ENCODE measurements around the gene ZNF746. TPM values are rescaled to one million over a fixed set of nuclear protein-coding genes. Genes with fewer than 3 reads are reported as not detected.

The ZNF746 gene
- total RNA-seq (2022; extraction: Qiagen RNA extraction) = 13.8 to 21.9 TPM (median 19.7 TPM) in 5 replicates

DNA sequence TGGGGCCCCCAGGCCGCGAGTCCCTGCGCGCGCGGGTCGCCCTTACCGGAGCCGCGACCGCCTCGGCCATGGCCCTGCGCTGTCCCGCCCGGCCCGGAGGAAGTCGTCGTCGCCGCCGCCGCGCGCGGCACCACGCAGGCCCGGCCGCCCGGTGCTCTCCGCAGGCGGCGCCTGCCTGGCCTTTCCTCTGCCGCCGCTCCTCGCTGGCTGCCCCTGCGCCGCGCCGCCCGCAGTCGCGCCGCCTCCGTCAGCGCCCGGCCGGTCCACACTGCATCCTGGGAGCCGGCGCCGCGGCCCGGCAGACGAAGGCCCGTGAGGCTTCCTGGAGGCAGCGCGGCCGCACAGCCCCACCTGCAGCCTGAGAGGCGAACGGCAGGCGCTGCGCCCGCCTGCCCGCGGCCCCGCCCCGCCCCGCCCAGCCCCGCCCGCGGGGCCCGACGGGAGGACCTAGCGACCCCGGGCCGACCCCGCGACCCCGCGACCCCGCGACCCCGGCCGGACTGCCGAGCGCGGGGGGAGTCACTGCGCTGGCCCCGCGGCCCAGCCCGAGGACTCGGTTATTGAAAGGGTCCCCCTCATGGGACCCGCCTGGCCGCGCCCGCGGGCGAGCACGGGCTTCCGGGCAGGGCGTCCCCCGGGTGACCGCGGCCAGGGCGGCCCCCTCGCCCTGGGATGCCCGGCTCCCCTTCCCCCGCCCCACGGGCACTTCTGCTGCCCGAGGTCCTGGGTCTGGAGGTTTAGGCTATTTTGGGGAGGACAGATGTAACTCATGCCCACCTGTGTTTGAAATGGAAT is at the start of gene ZNF746:
Gene ZNF746, minus strand, starts transcription at position 343 of the 795 bp plus-strand sequence. Its CDS starts 273 bp downstream, at position 70.

DNA sequence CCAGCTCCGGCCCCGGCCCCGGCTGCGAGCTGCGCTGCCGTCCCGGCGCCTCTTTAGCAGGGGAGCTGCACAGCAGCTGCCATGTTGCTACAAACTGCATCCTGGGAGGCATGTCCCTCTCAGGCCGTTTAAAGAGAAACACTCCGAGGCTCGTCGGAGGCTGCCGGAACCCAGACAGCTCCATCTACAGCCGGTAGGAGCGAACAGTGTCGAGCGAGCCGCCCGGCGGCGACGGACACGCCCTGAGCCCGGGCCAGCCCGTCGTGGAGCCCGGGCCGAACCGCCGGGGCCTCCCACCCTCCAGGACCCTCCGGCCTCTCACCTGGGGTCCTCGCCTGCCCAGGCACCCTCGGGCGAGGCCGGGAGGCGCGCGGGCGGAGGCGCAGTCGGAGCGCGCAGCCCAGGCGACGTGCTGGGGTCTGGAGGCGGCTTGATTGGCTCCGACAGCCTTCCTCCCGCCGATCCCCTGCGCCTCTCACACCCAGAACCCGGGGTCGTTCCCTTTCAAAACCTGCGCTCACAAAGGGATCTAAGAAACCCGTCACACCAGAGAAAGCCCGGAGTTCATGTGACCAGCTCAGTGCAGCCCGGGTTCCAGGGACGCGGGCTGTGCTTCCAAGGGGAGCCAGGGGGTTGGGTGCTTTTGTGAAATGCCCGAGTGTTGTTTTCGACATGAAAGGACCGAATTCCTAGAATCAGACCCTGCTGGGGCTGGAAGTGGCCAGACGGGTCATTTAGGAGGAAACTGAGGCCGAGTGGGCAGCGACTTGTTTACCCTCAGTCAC is 36.9 kb downstream of the ZNF746 start, which contains the start of gene ZNF777:
Gene ZNF777, minus strand, starts transcription at position 570 of the 785 bp plus-strand sequence. CDS start 5,040 bp downstream, outside the sequence.

Other genes with a start within 250 kb of the ZNF746 start
- gene ZNF783, start 235.6 kb downstream of the ZNF746 start, total RNA-seq (2022; extraction: Qiagen RNA extraction) = 3.8 to 6.8 TPM (median 5.8 TPM) in 5 replicates
- 14.5 to 23.6 TPM (median 22.4 TPM) in 5 replicates for gene ZNF777, start 36.7 kb downstream of the ZNF746 start, total RNA-seq (2022; extraction: Qiagen RNA extraction)